Ascending aorta (tissue), 2 donors: ENCODE measurements around the gene MRPL37. TPM values are rescaled to one million over a fixed set of nuclear protein-coding genes. Genes with fewer than 3 reads are reported as not detected.
"Not testable (repeated sequence)": the region's sequence is repeated elsewhere in the genome, so short reads cannot be mapped to it uniquely, and the experiment has no call there.

ENCODE experiments used
- DNase-seq, 2 donors: peaks; one replicate each; pipeline ENCODE4 v3.0.0-alpha.2; 2019; ENCODE audit warnings: low spot score in 2 of 2
- H3K27ac ChIP-seq, 2 donors: fragments of 200-600 bp; sonication (generic); one replicate each; pipeline ENCODE4 v1.5.1; 2016 to 2017; ENCODE audit warnings: mild to moderate bottlenecking in 1 of 2
- H3K27me3 ChIP-seq: fragments of 200-600 bp; sonication (generic); one replicate; pipeline ENCODE4 v1.5.1; 2017
- H3K36me3 ChIP-seq, 2 donors: fragments of 200-600 bp; sonication (generic); one replicate each; pipeline ENCODE4 v1.5.1; 2016
- H3K4me1 ChIP-seq, 2 donors: fragments of 200-600 bp; sonication (generic); one replicate each; pipeline ENCODE4 v1.5.1; 2016 to 2017; ENCODE audit warnings: mild to moderate bottlenecking in 1 of 2
- H3K4me3 ChIP-seq, 2 donors: fragments of 200-600 bp; sonication (generic); one replicate each; pipeline ENCODE4 v1.5.1; 2016 to 2017; ENCODE audit warnings: mild to moderate bottlenecking in 1 of 2
- H3K9me3 ChIP-seq, 2 donors: fragments of 200-600 bp; sonication (generic); one replicate each; pipeline ENCODE4 v1.5.1; 2016
- intact Hi-C: fragments of 100-400 bp; cut with DNase I; formaldehyde crosslinking; loops from one replicate; pipeline ENCODE4 v1.15.1; 2023
- total RNA-seq: library from RNA; depleted of rRNA; stranded (reverse); fragments of >200 nt; gene quantifications from one replicate; pipeline ENCODE4 v1.1.0, GENCODE V29; 2016
- TF ChIP-seq, protein P1 (sequence below), 3 experiments: fragments of 200-600 bp in 2 of 3; fragments of 450-650 bp in 1 of 3; sonication (generic) in 2 of 3; IDR thresholded peaks; one replicate each; pipeline ENCODE4 v1.5.1; 2016 to 2019; ENCODE audit warnings: antibody characterized with exemption in 3 of 3, mild to moderate bottlenecking in 1 of 3, moderate library complexity in 1 of 3

The MRPL37 gene
- total RNA-seq, 1 donor from 2014 or later: 51.2 TPM

GRCh38 chr1:54229281-54229891 lies 29.4 kb downstream of the MRPL37 start:
- peaks cover 0 to 9% of the 10 kb centered on the region in 2 donors for H3K36me3 ChIP-seq
- H3K9me3 ChIP-seq: no peaks in the 10 kb centered on the region
- intact Hi-C loops: loop anchor here (5.0 kb wide), 2 partner anchors 43 to 258 kb away; no protein-coding TSS in a partner anchor
- DNase-seq: no peak
- no peak overlapping the region for H3K4me3 ChIP-seq
- H3K27me3 ChIP-seq: no peaks in the 10 kb centered on the region
- peaks cover 0 to 8% of the 10 kb centered on the region in 2 donors for H3K4me1 ChIP-seq
- peak overlapping the region in 1 of 2 donors; percentile 23 for H3K27ac ChIP-seq
- TF ChIP-seq, protein P1, sequence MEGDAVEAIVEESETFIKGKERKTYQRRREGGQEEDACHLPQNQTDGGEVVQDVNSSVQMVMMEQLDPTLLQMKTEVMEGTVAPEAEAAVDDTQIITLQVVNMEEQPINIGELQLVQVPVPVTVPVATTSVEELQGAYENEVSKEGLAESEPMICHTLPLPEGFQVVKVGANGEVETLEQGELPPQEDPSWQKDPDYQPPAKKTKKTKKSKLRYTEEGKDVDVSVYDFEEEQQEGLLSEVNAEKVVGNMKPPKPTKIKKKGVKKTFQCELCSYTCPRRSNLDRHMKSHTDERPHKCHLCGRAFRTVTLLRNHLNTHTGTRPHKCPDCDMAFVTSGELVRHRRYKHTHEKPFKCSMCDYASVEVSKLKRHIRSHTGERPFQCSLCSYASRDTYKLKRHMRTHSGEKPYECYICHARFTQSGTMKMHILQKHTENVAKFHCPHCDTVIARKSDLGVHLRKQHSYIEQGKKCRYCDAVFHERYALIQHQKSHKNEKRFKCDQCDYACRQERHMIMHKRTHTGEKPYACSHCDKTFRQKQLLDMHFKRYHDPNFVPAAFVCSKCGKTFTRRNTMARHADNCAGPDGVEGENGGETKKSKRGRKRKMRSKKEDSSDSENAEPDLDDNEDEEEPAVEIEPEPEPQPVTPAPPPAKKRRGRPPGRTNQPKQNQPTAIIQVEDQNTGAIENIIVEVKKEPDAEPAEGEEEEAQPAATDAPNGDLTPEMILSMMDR (IDR thresholded peaks at IDR 0.05): no peak

DNA sequence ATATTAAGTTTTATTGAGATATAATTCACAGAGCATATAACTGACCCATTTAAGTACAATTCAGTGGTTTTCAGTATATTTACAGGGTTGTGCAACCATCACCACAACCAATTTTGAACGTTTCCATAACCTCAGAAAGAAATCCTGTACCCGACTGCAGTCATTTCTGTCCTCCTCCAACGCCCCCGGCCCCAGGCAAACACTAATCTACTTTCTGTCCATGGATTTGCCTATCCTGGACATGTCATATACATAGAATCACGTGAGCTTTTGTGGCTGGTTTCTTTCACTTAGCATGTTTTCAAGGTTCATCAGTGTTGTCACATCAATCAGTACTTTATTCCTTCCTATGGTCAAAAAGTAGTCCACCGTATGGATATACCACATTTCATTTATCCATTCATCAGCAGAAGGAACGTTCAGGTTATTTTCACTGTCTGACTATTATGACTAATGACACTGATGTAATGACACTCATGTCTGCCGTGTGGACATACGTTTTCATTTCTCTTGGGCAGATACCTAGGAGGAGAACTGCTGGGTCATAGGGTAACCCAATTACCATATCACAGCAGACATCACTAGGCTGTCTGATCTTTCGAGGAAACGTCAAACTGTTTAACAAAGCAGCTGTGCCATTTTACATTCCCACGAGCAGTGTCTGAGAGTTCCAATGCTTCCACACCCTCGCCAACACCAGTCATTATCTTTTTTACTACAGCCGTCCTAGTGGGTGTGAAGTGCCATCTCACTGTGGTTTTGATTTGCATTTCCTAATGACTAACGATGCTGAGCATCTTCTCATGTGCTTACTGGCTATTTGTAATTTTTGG lies 30.8 kb downstream of the MRPL37 start:
- Histone ChIP-seq H3K27me3 (no peaks in the 10 kb centered on the region), H3K27ac (no peak overlapping the region), H3K36me3 (peaks cover 0 to 4% of the 10 kb centered on the region in 2 donors), H3K4me3 (no peak overlapping the region), H3K9me3 (no peaks in the 10 kb centered on the region), H3K4me1 (peaks cover 0 to 8% of the 10 kb centered on the region in 2 donors)
- no peak for DNase-seq
- TF ChIP-seq, protein P1 (IDR thresholded peaks at IDR 0.05): no peak
- intact Hi-C loops: no loop called here

GRCh38 chr1:54233196-54233595 lies 33.2 kb downstream of the MRPL37 start:
- intact Hi-C loops, H3K27me3 ChIP-seq, H3K4me1 ChIP-seq, DNase-seq, H3K9me3 ChIP-seq, H3K4me3 ChIP-seq, H3K27ac ChIP-seq: not testable (repeated sequence)
- H3K36me3 ChIP-seq: peaks cover 1 to 20% of the 10 kb centered on the region in 2 donors

GRCh38 chr1:54234284-54234683 lies 34.3 kb downstream of the MRPL37 start:
- intact Hi-C loops: no loop called here
- H3K27ac ChIP-seq: no peak overlapping the region

DNA sequence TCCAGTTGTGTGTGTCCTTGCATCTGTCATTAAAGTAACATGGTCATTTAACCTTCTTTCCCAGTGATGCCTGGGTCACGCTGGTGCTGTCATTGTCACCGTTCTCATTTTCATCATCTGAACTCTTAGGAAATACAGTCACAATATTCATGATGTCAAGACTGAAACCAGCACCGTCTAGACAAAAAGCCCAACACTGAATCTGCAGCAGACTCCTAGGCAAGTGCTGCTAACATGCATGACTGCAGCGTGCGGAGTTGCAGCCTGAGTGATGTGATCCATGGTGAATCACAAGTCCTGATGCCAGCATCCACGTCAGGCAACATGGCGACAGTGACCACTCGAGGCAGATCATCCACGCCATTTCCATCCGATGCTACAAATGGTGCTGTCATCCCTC lies 37.6 kb downstream of the MRPL37 start:
- H3K9me3 ChIP-seq: no peaks in the 10 kb centered on the region
- no peak overlapping the region for H3K4me3 ChIP-seq
- no peaks in the 10 kb centered on the region for H3K27me3 ChIP-seq
- TF ChIP-seq, protein P1 (IDR thresholded peaks at IDR 0.05): no peak
- no peak for DNase-seq
- peaks cover 21 to 45% of the 10 kb centered on the region in 2 donors for H3K36me3 ChIP-seq
- intact Hi-C loops: no loop called here
- H3K4me1 ChIP-seq: peaks cover 0 to 4% of the 10 kb centered on the region in 2 donors
- H3K27ac ChIP-seq: no peak overlapping the region

More at GRCh38 chr1:54234284-54234683, 34.3 kb downstream of the MRPL37 start:
- H3K27me3 ChIP-seq: no peaks in the 10 kb centered on the region
- H3K36me3 ChIP-seq: peaks cover 3 to 28% of the 10 kb centered on the region in 2 donors
- no peak for DNase-seq
- H3K9me3 ChIP-seq: no peaks in the 10 kb centered on the region
- H3K4me3 ChIP-seq: no peak overlapping the region
- H3K4me1 ChIP-seq: no peaks in the 10 kb centered on the region
- TF ChIP-seq, protein P1 (IDR thresholded peaks at IDR 0.05): no peak
